GM21515 (cell line): ENCODE data around the gene NCKAP1.
"Not testable (repeated sequence)": the region's sequence is repeated elsewhere in the genome, so short reads cannot be mapped to it uniquely, and the experiment has no call there.

Source experiments
- ATAC-seq: cut with Tn5 transposase; IDR thresholded peaks from one replicate; pipeline ENCODE4 v1.9.1; 2021; ENCODE audit not compliant: unreplicated experiment

The NCKAP1 gene

DNA sequence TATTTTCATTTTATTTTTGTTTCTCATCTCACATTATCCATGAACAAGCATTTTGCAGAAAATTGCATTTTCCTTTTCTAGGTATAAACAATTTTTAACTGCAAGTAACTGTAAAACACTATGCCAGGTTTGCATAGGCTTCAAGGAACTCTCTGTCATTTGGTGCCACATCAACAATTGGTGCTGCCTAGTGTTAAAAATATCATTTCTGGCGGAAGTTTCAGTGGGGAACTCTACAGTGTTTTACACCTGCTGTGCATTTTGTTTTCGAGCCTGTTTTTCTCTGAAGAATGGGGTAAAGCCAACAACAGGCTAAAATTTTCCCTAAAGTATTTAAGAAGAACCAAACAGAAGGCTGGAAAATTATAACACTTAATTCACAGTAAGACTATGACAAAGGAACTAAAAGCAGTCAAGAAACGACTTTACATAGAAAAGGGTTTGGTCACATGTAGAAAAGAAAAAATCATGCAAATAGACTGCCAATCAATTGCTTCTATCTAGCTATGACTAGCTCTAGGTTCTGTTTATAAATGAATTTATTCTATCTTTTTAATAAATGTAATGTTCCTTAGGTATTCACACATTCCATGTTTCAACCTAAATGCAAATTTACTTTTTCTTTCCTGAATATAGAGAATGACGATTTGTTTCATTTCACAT, 150.4 kb downstream of the NCKAP1 start:
- no peak for ATAC-seq

DNA sequence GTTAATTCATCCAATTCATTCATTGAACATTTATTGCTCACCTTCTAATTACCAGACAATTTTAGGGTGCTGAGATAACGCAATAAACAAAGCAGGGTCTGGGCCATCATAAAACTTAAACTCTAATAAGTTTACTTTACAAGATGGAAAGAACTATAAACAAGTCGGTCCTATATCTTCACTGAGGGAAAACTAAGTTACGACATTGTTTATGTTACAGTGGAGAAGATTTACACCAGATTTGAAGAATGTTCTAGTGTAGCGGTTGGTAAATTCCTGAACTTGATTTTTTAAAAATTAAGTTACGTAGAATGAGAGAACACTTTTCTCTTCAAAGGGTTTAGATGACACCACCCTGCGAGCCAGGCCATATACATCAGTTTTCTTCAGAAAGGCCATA, 151.2 kb downstream of the NCKAP1 start:
- no peak for ATAC-seq

DNA sequence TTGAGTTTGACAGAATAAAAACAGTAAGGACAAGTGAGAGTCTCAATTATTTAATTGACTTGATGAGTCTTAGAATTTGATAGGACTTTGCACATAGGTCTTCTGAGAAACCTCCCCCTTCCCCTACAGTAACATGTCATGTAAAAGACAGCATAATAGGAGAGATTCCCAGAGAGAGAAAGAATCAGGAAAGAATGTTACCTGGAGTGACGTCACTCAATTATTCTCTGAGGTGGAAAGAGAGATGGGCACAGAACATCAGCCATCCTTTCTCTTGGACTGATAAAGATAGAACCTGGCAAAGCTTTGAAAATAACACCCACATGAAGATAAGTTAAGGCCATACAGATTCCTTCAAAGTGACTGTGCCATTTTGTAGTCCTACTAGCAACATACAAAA, 152.5 kb downstream of the NCKAP1 start:
- no peak for ATAC-seq

DNA sequence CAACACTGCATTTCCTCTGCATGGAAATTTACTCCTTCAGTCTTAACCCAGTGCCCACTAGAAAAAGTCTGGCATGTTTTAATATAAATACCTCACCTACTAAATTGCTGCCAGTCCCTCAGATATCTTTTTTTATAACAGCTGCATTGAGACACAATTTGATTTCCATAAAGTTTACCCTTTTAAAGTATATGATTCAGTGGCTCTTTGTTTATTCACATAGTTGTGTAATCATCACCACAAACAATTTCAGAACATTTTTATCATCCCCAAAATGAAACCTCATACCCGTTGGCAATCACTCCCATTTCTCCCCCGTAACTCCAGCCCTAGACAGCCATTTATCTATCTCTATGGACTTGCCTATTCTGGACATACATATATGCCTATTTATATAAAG, 154.8 kb downstream of the NCKAP1 start:
- no peak for ATAC-seq

DNA sequence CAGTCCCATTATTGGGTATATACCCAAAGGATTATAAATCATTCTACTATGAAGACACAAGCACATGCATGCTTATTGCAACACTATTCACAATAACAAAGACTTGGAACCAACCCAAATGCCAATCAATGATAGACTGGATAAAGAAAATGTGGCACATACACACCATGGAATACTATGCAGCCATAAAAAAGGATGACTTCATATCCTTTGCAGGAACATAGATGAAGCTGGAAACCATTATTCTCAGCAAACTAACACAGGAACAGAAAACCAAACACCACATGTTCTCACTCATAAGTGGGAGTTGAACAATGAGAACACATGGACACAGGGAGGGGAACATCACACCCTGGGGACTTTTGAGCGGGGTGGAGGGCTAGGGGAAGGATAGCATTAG, 158.2 kb downstream of the NCKAP1 start:
- not testable (repeated sequence) for ATAC-seq

DNA sequence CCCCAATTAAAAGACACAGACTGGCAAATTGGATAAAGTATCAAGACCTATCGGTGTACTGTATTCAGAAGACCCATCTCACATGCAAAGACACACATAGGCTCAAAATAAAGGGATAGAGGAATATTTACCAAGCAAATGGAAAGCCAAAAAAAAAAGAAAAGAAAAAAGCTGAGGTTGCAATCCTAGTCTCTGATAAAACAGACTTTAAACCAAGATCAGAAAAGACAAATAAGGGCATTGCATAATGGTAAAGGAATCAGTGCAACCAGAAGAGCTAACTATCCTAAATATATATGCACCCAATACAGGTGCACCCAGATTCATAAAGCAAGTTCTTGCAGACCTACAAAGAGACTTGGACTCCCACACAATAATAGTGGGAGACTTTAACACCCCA, 161.6 kb downstream of the NCKAP1 start:
- ATAC-seq = not testable (repeated sequence)

DNA sequence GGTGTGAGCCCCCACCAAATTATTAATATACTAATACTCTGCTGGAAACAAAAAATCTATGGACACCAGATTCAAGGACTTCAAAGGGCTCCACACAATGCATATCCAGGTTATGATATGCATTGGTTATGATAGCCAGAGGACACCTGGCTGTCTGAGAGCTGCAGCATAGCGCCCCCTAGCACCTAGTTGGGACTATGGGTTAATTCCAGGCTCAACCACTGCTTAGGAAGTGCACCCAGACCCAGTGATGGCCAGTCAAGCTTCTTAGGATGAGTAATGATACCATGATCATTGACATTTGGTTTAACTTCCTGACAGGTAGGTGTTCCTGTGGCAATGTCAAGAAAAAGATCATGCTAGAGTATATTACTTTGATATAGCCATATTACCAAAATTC, 168.0 kb downstream of the NCKAP1 start:
- no peak for ATAC-seq

DNA sequence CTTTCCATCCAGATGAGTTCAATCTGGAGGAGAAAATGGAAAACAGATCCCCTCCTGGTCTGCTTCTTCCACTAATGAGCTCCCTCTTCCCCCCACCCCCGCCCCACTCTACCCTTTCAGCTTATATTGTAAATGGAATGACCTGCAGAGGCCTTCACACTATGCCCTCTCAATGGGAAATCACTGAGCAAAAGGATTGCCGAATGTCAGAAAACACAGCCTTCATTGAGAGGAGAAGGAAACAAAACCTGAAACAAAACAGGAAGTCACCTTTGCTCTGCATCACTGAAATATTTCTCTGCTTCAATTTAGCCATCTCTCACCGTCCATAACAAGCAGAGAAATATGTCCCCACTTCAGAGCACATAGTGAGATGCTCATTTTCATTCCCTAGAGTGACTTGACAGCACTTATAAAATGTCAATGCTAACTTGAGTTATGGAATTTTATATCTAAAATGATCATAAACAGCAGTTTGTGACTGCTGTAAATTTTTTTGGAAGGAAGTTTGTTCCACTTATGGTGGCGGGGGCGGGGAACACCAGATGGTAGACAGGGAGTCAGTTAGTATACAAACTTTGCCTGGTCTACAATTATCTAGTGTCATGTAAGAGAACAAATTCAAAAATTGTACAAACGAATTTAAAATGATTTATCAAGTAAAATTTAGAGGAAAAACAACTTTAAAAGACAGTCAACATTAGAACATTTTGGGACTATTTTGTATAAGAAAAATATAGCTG, 170.0 kb downstream of the NCKAP1 start:
- no peak for ATAC-seq

DNA sequence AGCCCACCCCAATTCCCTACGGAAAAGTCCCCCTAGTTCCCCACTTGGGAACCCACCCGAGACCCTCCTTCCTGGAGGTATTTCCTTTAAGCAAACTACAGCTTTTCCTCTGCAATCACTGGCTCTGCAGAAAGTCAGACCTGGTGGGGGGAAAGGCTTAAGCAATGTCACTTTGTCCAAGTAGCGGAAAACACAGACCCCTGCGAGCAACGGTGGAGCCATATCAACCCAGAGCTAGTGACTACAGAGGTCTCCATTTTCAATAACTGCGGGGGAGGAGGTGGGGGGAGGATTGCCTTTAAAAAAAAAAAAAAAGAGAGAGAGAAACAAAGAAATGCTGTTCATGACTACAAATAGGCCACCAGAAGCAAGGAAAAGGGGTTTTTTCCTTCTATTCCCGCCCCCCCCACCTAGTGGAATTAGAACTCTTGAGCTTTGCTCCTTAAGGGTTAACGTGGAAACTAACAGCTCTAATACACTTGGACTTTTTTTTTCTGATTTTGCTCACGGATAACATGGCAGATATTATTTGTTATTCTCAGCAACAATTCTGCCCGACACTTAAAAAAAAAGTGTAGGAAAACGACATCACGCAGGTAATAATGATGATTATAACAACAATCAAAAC, 170.7 kb downstream of the NCKAP1 start:
- no peak for ATAC-seq

DNA sequence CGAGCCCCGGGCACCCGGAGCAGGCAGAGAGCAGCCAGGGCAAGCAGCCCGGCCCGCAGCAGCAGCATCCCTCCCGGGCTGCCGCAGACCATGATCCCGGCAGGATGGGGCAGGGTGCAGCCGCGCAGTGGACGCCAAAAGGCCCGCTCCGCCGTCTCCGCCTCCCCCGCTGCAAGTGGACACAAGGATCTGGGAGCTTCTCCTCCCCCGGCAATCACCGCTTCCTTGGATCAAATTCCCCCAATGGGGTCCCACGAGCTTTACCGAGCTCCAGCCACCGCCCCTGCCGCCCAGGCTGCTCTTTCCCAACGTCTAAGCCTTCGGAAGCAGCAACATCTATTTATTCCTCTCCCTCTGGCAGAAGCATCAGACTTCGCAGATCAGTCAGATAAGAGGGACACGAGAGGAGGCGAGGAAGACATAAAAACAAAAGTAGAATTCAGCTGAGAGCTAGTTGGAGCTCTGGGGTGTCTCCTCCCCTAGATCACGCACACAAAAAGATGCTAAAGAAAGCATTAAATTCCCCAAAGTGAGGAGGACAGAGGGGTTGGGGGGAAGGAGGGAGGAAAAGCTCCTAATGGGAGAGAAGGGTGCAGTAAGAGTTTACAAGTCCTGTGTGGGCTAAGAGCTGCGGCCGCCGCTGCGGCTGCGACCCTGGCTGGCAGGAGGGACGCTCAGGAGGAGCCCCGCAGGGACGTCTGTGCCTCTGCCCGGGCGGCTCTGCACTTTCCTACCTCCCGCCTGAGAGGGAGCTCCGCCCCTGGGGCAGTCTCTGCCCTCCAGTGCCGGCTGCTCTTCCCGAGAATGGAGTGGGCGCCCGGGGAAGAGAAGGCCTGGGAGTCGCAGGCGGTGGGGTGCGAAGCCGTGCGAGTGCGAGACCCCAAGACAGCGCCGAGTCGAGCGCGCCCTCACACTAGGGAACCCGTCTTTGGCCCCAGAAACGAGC, 171.5 kb downstream of the NCKAP1 start, which contains the start of gene FRZB:
Gene FRZB, minus strand, starts transcription at position 177 of the 946 bp plus-strand sequence. Its CDS starts 85 bp downstream, at position 92.
- ATAC-seq = no peak

DNA sequence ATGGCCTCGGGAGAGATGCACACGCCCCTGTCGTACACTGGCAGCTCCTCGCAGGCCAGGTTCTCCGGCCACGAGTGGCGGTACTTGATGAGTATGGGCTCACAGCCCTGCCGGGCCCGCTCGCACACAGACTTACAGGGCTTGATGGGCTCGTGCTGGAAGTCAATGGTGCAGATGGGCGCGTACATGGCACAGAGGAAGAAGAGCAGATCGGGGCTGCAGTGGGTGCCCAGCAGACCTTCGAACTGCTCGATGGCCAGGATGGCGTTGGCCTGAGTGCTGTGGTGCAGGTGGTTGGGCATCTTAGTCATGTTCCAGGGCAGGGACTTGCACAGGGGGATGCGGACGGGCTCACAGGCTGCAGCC, 172.2 kb downstream of the NCKAP1 start:
- ATAC-seq = no peak

DNA sequence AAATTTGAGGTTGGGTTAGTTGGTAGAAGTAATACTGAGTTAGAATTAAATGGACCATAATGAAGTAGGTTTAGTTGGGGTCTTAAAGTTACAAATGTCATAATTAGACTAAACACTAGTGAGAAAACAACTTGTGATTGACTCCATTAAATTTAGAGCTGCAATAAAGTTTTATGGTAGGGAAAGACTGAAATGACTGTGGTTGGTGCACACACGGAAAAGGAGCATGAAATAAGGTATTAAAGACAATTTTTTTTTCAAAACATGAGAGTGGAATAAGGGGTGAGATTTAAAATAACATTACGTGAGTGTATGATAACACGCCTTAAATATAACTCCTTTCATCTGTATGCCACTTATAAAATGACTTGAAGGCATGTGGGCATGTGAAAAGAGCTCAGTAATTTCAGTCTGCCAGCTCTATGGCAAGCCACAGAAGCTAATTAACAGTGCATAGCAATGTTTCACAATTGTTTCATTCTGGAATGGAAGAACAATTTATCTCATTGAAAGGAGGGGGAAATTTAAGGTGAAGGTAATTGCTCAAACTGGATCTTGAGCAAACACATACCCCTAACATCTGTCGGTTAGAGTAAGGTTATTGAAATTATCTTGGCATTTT, 173.2 kb downstream of the NCKAP1 start:
- ATAC-seq = no peak

DNA sequence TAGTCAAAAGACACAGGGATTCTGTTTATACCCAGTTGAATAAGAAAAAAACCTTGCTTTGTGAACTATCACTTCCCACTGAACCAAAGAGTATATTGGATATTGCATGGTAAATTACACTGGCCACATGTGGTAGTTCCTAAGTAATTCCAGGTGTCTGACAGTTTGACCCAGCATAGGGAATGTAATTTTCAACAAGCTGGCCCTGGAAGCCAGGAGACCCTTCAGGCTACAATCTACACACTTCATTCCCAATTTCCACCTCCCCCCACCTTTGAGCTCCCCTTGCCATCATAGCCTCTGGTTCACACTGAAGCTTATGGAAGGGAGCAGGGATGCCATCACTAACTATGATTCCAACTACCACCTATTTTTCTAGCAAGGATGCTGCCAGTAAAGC, 174.6 kb downstream of the NCKAP1 start:
- ATAC-seq = no peak

DNA sequence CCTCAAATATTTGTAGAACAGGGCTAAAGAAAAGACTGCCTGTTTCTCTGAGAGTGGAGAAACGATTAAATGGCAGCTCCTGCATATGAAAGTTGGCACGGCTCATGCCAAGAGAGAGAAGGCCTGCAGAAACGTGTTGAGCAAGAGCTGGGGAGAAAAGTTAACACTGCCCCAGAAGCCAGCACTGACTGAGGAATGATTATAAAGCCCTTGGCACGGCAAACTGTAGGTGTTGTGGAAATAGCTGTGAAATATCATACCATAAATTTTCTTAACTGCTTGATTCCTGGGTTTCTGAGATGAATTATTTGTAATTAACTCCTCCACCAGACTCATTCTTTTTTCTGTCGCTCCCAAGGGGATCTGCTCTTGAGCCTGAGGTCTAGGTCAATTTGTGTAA, 176.2 kb downstream of the NCKAP1 start:
- no peak for ATAC-seq

DNA sequence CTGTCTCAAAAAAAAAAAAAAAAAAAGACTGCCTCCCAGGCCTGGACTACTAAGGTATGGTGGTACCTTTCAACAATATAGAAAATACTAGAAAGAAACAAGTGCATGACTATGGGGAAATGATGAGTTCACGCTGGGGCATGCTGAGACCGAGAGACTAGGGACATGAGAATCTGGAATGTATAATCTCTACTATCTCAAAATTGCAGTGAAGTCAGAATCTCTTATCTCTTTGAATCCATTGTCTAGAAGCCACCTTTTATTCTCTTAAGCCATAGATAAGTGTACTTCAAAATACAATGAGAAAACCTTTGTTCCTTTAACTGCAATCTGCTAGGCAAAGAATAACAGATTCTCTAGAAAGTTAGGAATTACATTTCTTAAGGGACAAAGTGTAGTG, 177.4 kb downstream of the NCKAP1 start:
- no peak for ATAC-seq
